GM20000 (cell line): Measurements from ENCODE around the gene CGRRF1.
A peak's percentile ranks its signal among the peaks of the same experiment; 100 is the strongest.

ENCODE experiments used
- DNase-seq: peaks from one replicate; pipeline ENCODE4 v3.0.0; 2012; ENCODE audit warnings: low spot score
- TF ChIP-seq, protein P1 (sequence below): IDR thresholded peaks from 2 replicates; pipeline ENCODE4 v1.5.1; 2012; ENCODE audit warnings: mild to moderate bottlenecking, control low read depth; ENCODE audit errors: extremely low read depth, missing control alignments

Gene CGRRF1, protein sequence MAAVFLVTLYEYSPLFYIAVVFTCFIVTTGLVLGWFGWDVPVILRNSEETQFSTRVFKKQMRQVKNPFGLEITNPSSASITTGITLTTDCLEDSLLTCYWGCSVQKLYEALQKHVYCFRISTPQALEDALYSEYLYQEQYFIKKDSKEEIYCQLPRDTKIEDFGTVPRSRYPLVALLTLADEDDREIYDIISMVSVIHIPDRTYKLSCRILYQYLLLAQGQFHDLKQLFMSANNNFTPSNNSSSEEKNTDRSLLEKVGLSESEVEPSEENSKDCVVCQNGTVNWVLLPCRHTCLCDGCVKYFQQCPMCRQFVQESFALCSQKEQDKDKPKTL

DNA sequence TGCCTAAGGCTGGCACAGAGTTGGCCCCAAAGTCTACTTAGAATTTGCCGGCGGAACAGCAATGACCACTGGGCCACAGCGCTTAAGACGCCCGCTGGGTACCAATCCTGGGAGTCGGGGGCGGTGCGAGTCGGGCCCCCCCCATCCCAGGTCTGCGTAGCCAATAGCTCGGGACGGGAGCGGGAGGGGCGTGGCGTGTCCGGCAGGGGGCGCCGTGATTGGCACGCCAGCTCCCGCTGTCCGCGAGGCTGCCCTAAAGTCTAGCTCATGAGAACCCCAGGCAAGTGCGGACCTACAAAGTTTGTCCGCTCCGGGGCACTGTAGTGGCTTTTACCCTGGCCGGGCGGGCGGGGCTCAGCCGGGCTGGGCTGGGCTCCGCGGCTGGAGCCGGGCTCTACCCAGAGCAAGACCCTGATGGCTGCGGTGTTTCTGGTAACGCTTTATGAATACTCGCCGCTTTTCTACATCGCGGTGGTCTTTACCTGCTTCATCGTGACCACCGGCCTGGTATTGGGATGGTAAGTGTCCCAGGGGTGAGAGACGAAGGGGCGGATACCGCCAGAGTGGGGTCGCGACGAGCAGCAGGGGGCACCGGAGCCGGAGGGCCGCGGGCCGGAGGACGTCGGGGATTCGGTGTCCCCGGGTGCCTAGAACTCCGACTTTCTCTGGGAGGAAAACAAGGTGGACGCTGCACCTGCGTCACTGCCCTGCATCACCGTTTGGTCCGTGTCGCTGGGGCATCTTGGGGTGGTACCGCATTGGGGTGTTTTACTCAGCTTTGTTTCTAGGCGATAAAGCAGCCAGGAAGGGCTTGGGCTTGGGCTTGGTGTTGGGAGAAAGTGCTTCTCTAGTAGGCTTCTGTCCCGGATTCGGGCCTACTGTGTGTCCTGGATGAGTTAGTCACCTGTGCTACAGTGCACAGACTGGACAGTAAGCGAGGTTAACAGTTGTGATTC lies at the start of gene CGRRF1:
Gene CGRRF1, plus strand, starts transcription at position 361 of the 956 bp plus-strand sequence. Its CDS starts 54 bp downstream, at position 415.
- TF ChIP-seq, protein P1, sequence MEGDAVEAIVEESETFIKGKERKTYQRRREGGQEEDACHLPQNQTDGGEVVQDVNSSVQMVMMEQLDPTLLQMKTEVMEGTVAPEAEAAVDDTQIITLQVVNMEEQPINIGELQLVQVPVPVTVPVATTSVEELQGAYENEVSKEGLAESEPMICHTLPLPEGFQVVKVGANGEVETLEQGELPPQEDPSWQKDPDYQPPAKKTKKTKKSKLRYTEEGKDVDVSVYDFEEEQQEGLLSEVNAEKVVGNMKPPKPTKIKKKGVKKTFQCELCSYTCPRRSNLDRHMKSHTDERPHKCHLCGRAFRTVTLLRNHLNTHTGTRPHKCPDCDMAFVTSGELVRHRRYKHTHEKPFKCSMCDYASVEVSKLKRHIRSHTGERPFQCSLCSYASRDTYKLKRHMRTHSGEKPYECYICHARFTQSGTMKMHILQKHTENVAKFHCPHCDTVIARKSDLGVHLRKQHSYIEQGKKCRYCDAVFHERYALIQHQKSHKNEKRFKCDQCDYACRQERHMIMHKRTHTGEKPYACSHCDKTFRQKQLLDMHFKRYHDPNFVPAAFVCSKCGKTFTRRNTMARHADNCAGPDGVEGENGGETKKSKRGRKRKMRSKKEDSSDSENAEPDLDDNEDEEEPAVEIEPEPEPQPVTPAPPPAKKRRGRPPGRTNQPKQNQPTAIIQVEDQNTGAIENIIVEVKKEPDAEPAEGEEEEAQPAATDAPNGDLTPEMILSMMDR = peak; percentile 5
- DNase-seq = peak; percentile 96

DNA sequence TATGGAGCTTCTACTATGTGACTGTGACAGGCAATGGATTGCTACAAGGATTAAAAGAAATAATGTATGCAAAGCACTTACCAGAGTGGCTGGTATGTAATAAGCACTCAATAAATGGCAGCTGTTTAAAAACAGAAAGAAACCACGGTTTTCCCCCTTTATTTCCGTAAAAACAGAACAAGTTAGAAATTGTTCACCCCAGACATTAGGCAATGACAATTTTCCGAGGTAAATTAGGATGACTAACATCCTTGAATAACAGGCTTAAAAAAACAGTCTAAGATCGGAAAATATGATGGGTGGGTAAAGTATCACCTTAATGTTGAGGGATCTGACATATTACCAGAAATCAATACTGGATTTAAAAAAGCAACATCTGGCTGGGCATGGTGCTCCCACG lies 47.7 kb upstream of the CGRRF1 start:
- DNase-seq = no peak
- TF ChIP-seq, protein P1 = no peak

DNA sequence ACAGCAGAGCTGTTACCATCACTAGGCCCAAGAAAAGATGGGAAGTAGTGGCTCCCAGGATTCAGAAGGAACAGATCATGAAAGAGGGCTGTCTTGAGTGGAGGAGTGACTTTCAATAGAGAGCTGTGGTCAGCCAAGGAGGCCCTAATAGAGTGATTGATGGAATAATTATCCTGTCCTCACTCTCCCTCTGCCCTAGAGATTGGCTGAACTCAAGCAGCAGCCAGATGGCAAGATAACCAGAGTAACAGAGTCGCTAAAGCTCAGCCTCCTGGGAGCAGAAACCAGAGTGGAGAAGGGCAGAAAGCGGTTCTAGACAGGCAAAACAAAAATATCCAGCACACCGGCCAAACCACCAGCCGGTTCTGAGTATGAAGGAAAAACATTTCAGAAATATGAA lies 44.1 kb upstream of the CGRRF1 start:
- TF ChIP-seq, protein P1 = no peak
- no peak for DNase-seq

DNA sequence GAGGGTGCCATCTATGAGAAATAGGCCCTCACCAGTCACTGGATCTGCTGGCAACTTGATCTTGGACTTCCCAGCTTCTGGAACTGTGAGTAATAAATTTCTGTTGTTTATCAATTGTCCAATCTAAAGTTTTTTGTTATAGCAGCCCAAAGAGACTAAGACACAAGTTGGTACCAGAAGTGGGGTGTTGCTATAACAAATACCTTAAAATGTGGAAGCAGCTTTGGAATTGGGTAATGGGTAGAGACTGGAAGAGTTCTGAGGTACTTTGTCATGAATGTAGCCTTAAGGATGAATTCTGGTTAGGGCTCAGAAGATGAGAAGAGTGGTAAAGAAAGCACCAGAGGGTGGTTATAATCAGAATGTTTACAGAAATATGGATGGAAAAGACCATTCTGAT lies 42.4 kb upstream of the CGRRF1 start:
- TF ChIP-seq, protein P1 = no peak
- DNase-seq = no peak

DNA sequence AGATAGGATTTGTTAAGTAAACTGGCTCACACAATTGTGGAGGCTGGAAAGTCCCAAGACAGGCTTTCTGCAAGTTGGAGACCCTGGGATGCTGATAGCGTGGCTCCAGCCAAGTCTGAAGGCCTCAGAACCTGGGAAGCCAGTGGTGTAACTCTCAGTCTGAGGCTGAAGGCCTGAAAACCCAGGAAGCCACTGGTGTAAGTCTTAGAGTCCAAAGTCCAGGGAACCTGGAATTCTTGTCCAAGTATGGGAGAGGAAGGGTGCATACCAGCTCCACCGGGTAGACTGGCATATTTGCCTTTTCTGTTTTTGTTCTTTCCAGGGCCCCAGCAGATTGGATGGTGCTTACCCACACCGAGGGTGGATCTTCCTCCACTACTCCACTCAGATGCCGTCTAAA lies 39.0 kb upstream of the CGRRF1 start:
- TF ChIP-seq, protein P1 = no peak
- no peak for DNase-seq

DNA sequence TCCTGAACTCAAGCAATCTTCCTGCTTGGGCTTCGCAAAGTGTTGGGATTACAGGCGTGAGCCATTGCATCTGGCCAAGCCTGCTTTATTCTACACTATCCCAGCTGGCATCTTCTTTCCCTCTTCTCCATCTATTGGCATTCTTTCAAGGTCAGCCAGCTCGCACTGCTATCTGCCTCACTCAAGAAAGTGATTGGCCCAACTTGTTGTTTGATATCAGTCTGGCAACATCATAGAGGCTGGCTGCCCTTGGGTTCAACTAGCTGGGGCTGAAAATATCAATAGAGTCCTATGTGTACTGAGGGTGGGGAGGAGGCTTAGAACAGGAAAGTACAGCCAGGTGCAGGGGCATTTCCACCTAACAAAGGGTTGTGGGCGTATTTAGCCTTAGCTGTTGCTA lies 38.1 kb upstream of the CGRRF1 start:
- TF ChIP-seq, protein P1 = no peak
- DNase-seq = no peak

DNA sequence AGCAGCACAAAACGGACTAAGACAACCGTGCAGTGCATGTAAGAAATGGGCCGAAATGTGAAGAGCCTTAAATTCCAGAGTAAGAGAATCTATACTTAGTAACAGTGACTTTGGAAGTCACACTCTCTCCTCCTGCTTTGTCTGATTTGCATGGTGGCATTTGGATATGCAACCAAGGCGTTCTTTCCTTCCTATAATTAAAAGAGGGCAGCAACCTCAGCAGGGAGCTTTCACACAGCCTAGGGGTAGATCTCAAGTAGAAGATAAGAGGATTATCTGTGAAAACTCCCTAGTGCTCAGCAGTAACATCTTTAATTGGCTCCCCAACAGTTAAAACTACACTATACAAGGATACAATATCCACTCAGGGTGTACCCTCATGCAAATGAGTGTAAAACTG lies 37.4 kb upstream of the CGRRF1 start:
- TF ChIP-seq, protein P1 = no peak
- no peak for DNase-seq
